22Rv1 (cell line): ENCODE results near the gene FILIP1.

ENCODE experiments used
- H3K27ac ChIP-seq: fragments of 450-650 bp; 2 replicates; pipeline ENCODE4 v1.5.1; 2017
- ZFX ChIP-seq: fragments of 450-650 bp; IDR thresholded peaks from 2 replicates; pipeline ENCODE4 v1.6.1; 2017; ENCODE audit warnings: antibody characterized with exemption, borderline replicate concordance
- TF ChIP-seq, protein P1 (sequence below): fragments of 450-650 bp; IDR thresholded peaks from 2 replicates; pipeline ENCODE4 v1.5.1; 2017; ENCODE audit warnings: mild to moderate bottlenecking

FILIP1 gene

DNA sequence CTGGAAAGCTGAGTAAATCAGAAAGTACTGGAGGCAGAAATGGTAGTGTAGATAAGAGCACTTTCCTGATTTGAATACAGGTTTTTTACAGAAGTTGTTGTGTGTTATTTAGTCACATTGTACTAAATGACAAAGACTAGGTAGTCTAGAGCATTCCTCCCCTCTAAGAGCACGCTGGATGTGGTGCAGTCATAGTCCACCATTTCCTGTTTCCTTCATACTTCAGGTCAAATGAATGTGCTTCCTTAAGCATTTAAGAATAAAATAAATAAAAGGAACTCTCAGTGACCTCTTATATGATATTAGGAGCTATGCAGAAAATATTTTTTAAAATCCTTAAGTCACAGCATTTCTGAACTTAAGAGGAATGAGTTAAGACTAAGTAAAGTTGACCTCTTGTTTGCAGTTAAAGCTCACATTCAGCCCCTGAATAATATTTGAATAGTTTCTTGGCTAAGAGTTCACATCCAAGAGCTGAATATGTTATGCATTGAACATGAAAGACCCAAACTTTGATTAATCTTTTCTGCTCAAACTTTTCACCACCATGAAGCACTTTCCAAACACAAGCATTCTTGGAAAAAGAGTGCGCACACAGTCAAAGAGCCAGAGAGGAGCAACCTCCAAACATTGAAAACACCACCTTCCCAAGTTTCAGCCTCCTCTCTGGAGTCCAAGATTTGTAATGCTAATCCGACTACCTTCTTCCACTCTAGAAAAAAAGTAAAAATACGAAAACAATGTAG lies 155.6 kb downstream of the FILIP1 start:
- TF ChIP-seq ZFX = no peak
- TF ChIP-seq, protein P1, sequence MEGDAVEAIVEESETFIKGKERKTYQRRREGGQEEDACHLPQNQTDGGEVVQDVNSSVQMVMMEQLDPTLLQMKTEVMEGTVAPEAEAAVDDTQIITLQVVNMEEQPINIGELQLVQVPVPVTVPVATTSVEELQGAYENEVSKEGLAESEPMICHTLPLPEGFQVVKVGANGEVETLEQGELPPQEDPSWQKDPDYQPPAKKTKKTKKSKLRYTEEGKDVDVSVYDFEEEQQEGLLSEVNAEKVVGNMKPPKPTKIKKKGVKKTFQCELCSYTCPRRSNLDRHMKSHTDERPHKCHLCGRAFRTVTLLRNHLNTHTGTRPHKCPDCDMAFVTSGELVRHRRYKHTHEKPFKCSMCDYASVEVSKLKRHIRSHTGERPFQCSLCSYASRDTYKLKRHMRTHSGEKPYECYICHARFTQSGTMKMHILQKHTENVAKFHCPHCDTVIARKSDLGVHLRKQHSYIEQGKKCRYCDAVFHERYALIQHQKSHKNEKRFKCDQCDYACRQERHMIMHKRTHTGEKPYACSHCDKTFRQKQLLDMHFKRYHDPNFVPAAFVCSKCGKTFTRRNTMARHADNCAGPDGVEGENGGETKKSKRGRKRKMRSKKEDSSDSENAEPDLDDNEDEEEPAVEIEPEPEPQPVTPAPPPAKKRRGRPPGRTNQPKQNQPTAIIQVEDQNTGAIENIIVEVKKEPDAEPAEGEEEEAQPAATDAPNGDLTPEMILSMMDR = no peak
- H3K27ac ChIP-seq = no peak overlapping the region

DNA sequence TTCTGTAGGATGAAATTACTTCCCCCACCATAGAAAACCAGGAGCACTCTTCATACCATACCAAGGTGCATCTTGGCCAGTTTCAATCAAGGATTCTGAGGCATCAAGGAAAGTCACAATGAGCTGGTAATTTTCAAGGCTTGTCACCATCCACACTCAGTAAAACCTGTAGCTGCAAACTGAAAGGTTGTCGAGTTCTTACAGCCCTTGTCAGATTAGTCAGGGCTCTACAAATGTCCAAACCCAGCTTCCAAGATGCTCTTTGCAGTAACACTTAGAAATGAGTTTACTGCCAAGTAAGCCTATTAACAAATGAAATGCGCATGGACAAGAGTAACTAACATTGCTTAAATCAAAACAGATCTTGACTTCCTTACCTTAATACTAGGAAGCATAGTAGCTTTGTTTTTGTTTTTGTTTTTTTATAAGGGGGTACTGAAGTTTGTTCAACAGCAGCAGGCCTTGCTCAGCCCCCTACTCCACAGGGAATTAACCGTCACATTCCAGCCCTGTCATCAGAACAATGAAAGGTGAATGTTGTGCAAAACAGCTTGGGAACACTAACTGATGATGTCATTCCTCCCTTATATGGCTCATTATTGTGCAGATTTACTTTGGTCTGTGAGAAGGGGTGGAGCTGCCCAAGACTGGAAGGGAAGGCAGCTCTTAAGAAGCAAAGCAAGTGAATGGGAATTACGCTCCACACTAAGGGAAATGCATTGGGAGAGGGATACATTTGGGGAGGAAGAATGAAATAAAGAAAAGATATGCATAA lies 159.1 kb downstream of the FILIP1 start:
- no peak overlapping the region for H3K27ac ChIP-seq
- TF ChIP-seq, protein P1 = no peak
- no peak for TF ChIP-seq ZFX

DNA sequence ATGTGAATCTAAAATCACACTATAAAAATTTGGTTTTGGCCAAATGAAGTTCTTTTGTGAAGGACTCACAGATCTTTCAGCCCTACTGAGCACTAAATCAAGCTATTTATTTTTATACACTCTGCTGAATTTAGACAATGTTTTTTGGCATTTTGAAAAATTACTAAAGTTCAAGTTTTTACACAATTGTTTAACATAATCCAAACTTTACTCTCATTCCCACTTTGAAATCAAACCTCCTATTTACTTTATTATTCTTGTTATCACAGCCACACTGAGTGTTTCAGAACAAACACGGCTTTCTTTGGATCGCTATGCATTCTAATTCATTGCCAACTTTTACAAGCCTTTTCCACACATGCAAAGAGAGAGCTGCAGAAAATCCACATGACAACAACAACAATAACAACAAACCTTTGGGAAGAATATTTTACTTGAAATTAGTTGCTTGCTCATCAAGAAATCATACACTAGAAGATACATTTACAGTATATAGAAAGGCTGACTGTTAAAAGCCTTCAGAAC lies 159.9 kb downstream of the FILIP1 start:
- no peak overlapping the region for H3K27ac ChIP-seq

DNA sequence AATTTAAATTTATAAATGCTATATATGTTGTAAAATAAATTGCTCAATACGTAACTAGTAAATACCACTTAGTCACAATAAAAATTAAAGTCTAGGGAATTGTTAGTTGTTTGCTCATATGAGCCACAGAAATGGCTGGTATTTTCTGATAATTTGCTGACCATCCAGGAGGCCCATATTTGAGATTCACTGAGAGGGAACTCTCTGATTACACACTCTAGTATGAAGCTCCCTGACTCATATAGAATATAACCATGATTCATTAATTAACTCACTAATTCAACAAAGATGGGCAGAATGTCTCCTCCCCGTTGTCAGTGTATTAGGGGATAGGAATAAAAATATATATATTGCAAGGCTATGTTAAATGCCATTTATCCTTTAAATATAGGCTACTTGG lies 162.4 kb downstream of the FILIP1 start:
- no peak overlapping the region for H3K27ac ChIP-seq
- no peak for TF ChIP-seq ZFX
- TF ChIP-seq, protein P1 = no peak

More for the DNA sequence above, 159.9 kb downstream of the FILIP1 start:
- TF ChIP-seq, protein P1 = no peak
- no peak for TF ChIP-seq ZFX

DNA sequence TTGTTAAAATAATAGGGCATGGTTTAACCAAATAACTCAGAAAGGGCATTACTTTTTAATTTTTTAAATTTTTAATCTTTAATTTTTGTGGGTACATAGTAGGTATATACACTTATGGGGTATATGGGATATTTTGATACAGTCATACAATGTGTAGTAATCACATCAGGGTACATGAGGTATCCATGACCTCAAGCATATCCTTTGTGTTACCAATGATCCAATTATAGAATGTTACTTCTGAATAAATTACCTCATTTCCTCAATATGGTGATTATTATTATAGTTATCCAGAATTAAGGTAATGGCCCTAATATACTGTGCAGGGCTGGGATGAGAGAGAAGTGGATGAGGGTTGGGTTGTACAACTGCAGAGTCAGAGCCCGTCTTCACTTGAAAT lies 163.9 kb downstream of the FILIP1 start:
- TF ChIP-seq ZFX = no peak
- H3K27ac ChIP-seq = no peak overlapping the region

DNA sequence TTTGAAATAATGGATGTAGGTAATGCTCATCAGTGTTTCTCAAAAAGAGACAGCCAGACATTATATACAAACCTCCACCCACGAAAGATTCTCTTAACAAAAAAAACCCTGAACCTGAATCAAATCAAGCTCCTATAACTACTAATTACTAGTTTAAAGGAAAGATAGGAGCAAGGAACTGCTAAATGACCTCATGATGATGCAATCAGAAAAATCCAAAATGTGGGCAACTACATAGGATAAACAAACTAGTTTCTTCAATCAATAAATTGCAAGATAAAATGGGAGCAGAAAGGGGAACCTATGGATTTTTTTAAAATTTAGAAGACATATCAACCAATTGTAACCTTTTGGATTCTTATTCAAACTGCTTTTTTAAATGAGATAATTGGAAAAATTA lies 165.8 kb downstream of the FILIP1 start:
- H3K27ac ChIP-seq = no peak overlapping the region
- TF ChIP-seq, protein P1 = no peak
- no peak for TF ChIP-seq ZFX

DNA sequence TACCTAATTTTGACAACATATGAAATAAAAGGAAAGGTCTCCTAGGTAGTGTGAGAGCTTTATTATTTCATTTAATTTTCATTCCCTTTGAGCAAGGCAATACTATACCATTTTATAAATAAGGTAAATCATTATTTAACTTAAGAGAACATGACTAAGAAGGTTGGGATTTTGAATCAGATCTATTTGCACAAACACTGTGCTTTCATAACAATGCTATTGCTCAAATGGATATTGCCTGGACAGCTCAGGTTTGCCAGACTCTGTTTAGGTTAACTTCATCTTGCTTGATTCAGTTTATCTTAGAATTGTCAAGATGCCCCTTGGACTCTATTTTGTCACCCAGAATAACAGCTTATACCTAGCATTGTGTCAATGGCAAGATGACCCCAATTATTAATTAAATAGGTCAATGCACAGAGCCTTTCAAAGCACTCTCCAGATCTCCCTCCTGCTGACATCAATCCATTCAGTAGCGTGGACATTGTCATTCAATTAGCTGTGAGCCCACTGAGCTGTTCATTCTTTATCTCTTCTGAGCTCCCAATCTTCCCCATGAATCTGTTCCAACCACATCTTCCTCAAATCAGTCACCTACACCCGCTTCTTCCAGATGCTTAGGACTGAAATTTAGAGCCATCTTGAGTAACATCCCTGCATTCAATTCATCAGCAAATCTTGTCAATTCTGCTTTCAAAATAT lies 166.9 kb downstream of the FILIP1 start:
- TF ChIP-seq, protein P1 = no peak
- TF ChIP-seq ZFX = no peak
- H3K27ac ChIP-seq = no peak overlapping the region
